ENCODE measurements around the gene LYG1.
A peak's percentile ranks its signal among the peaks of the same experiment; 100 is the strongest.
"Not testable (repeated sequence)": the region's sequence is repeated elsewhere in the genome, so short reads cannot be mapped to it uniquely, and the experiment has no call there.

The LYG1 gene

GRCh38 chr2:99299580-99299979, 1.4 kb downstream of the LYG1 start:
- no peak for TF ChIP-seq CTCF (IDR thresholded peaks at IDR 0.05; ENCODE audit: low read depth, low read length)
- no peak overlapping the region for H3K4me3 ChIP-seq (ENCODE audit: low read depth, low read length)
- no peak for DNase-seq (ENCODE audit: low read depth, low spot score)
- in situ Hi-C loops (cut with HindIII; ENCODE audit: low sequenced_read_pairs), result no loop called here

GRCh38 chr2:99297994-99298393, 3.0 kb downstream of the LYG1 start:
- DNase-seq (ENCODE audit: low read depth, low spot score), result no peak
- in situ Hi-C loops (cut with HindIII; ENCODE audit: low sequenced_read_pairs), result no loop called here

GRCh38 chr2:99285526-99285925, 15.5 kb downstream of the LYG1 start:
- no peak for DNase-seq (ENCODE audit: low read depth, low spot score)
- no peak overlapping the region for H3K4me3 ChIP-seq (ENCODE audit: low read depth, low read length)
- TF ChIP-seq CTCF (IDR thresholded peaks at IDR 0.05; ENCODE audit: low read depth, low read length), result no peak
- in situ Hi-C loops (cut with HindIII; ENCODE audit: low sequenced_read_pairs), result no loop called here

More at GRCh38 chr2:99297994-99298393, 3.0 kb downstream of the LYG1 start:
- no peak overlapping the region for H3K4me3 ChIP-seq (ENCODE audit: low read depth, low read length)
- no peak for TF ChIP-seq CTCF (IDR thresholded peaks at IDR 0.05; ENCODE audit: low read depth, low read length)

GRCh38 chr2:99279969-99280695, 20.9 kb downstream of the LYG1 start:
- H3K4me3 ChIP-seq (ENCODE audit: low read depth, low read length), result no peak overlapping the region
- DNase-seq (ENCODE audit: low read depth, low spot score), result no peak
- no peak for TF ChIP-seq CTCF (IDR thresholded peaks at IDR 0.05; ENCODE audit: low read depth, low read length)
- in situ Hi-C loops (cut with HindIII; ENCODE audit: low sequenced_read_pairs), result no loop called here

GRCh38 chr2:99278793-99279291, 22.2 kb downstream of the LYG1 start:
- no peak for TF ChIP-seq CTCF (IDR thresholded peaks at IDR 0.05; ENCODE audit: low read depth, low read length)
- no peak overlapping the region for H3K4me3 ChIP-seq (ENCODE audit: low read depth, low read length)
- DNase-seq (ENCODE audit: low read depth, low spot score), result peak; percentile 89
- in situ Hi-C loops (cut with HindIII; ENCODE audit: low sequenced_read_pairs), result no loop called here

- DNase-seq (ENCODE audit: low read depth, low spot score); H3K4me3 ChIP-seq (ENCODE audit: low read depth, low read length); in situ Hi-C loops (cut with HindIII; ENCODE audit: low sequenced_read_pairs): not testable (repeated sequence)
Observed at GRCh38 chr2:99278195-99278765, 22.7 kb downstream of the LYG1 start.

- no peak for TF ChIP-seq CTCF (IDR thresholded peaks at IDR 0.05; ENCODE audit: low read depth, low read length)
- H3K4me3 ChIP-seq (ENCODE audit: low read depth, low read length), result no peak overlapping the region
- in situ Hi-C loops (cut with HindIII; ENCODE audit: low sequenced_read_pairs), result no loop called here
- no peak for DNase-seq (ENCODE audit: low read depth, low spot score)
Observed at GRCh38 chr2:99275882-99276281, 25.1 kb downstream of the LYG1 start.

Data from astrocyte of the spinal cord (primary cell).